GM18499 (cell line): ENCODE measurements around the gene GOLGA6L22.
"Not testable (repeated sequence)": the region's sequence is repeated elsewhere in the genome, so short reads cannot be mapped to it uniquely, and the experiment has no call there.

ENCODE experiments used
- ATAC-seq: cut with Tn5 transposase; IDR thresholded peaks from one replicate; pipeline ENCODE4 v1.9.1; 2021; ENCODE audit warnings: moderate number of reproducible peaks; ENCODE audit not compliant: insufficient read depth, unreplicated experiment

Gene GOLGA6L22

GRCh38 chr15:22458603-22459002 lies at the start of gene GOLGA6L22:
TSS of gene GOLGA6L22 (plus strand) at chr15:22458903. CDS start at chr15:22458994, 91 bp downstream.
- ATAC-seq, result not testable (repeated sequence)

- not testable (repeated sequence) for ATAC-seq
These were observed 41.4 kb upstream of the GOLGA6L22 start for GRCh38 chr15:22417288-22417687.

GRCh38 chr15:22417795-22418194 lies 40.9 kb upstream of the GOLGA6L22 start:
- not testable (repeated sequence) for ATAC-seq

- not testable (repeated sequence) for ATAC-seq
These were observed 40.5 kb upstream of the GOLGA6L22 start for GRCh38 chr15:22418212-22418611.

GRCh38 chr15:22418666-22419065 lies 40.0 kb upstream of the GOLGA6L22 start:
- not testable (repeated sequence) for ATAC-seq

GRCh38 chr15:22420340-22420739 lies 38.4 kb upstream of the GOLGA6L22 start:
- ATAC-seq, result not testable (repeated sequence)

- ATAC-seq, result not testable (repeated sequence)
These were observed 29.3 kb upstream of the GOLGA6L22 start for GRCh38 chr15:22429426-22429825.

GRCh38 chr15:22431687-22432086 lies 27.0 kb upstream of the GOLGA6L22 start:
- ATAC-seq, result not testable (repeated sequence)

- ATAC-seq, result not testable (repeated sequence)
These were observed 35.9 kb downstream of the GOLGA6L22 start for GRCh38 chr15:22494490-22495113.

- ATAC-seq, result not testable (repeated sequence)
These were observed 38.5 kb downstream of the GOLGA6L22 start for GRCh38 chr15:22497200-22497599.

- ATAC-seq, result not testable (repeated sequence)
These were observed 39.7 kb downstream of the GOLGA6L22 start for GRCh38 chr15:22498220-22498925.

GRCh38 chr15:22502272-22502671 lies 43.6 kb downstream of the GOLGA6L22 start:
- not testable (repeated sequence) for ATAC-seq

GRCh38 chr15:22506959-22507358 lies 48.3 kb downstream of the GOLGA6L22 start:
- ATAC-seq, result not testable (repeated sequence)

GRCh38 chr15:22516140-22516539 lies 57.4 kb downstream of the GOLGA6L22 start:
- not testable (repeated sequence) for ATAC-seq
